Endothelial cell of umbilical vein (primary cell): ENCODE measurements around the gene ALDH8A1.

ENCODE experiments used
- CTCF ChIP-seq, 2 donors: IDR thresholded peaks; 1 replicate in 1 of 2; 2 replicates in 1 of 2; pipeline ENCODE4 v1.5.1; 2011; ENCODE audit warnings: low read length in 2 of 2, mild to moderate bottlenecking in 2 of 2, moderate library complexity in 2 of 2, control low read depth in 1 of 2, inconsistent platforms in 1 of 2, low read depth in 1 of 2; ENCODE audit not compliant: insufficient read depth in 1 of 2; ENCODE audit errors: extremely low read depth in 1 of 2
- EZH2 ChIP-seq: IDR thresholded peaks from 2 replicates; pipeline ENCODE4 v1.6.1; 2012; ENCODE audit warnings: borderline replicate concordance, low read depth, mild to moderate bottlenecking, moderate library complexity, low read length, inconsistent platforms; ENCODE audit not compliant: severe bottlenecking
- FOS ChIP-seq: IDR thresholded peaks from 2 replicates; pipeline ENCODE4 v1.6.1; 2011; ENCODE audit warnings: mild to moderate bottlenecking, low read length, moderate library complexity, borderline replicate concordance; ENCODE audit not compliant: insufficient read depth
- GATA2 ChIP-seq: IDR thresholded peaks from 2 replicates; pipeline ENCODE4 v1.7.0; 2011; ENCODE audit warnings: low read depth, mild to moderate bottlenecking, moderate library complexity, mixed read lengths, low read length; ENCODE audit not compliant: insufficient read length, insufficient read depth
- POLR2A ChIP-seq: IDR thresholded peaks from 2 replicates; pipeline ENCODE4 v1.6.1; 2012; ENCODE audit warnings: low read depth, mild to moderate bottlenecking, control low read depth, low read length
- POLR2AphosphoS5 ChIP-seq: IDR thresholded peaks from 2 replicates; pipeline ENCODE4 v1.6.1; 2012; ENCODE audit warnings: low read depth, mild to moderate bottlenecking, control low read depth, low read length, moderate library complexity; ENCODE audit not compliant: insufficient read depth
- TF ChIP-seq, protein P1 (sequence below): IDR thresholded peaks from 2 replicates; pipeline ENCODE4 v1.6.1; 2011; ENCODE audit not compliant: insufficient read depth, insufficient read length

GRCh38 chr6:134943522-134944111, 6.3 kb downstream of the ALDH8A1 start:
- TF ChIP-seq, protein P1, sequence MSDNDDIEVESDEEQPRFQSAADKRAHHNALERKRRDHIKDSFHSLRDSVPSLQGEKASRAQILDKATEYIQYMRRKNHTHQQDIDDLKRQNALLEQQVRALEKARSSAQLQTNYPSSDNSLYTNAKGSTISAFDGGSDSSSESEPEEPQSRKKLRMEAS: no peak
- no peak for TF ChIP-seq CTCF (IDR thresholded peaks at IDR 0.05; ENCODE audit: extremely low read depth in 1 of 2, insufficient read depth in 1 of 2, low read depth in 1 of 2, low read length in 2 of 2)
- TF ChIP-seq EZH2: no peak
- no peak for TF ChIP-seq POLR2AphosphoS5
- TF ChIP-seq GATA2: no peak
- TF ChIP-seq POLR2A: no peak
- no peak for TF ChIP-seq FOS
